K562 (cell line): ENCODE data around the gene LRP1B. TPM values are rescaled to one million over a fixed set of nuclear protein-coding genes. Genes with fewer than 3 reads are reported as not detected.

Experiments used
- ATAC-seq: fragments of 200-7000 bp; cut with Tn5 transposase; 3 replicates; pipeline ENCODE4 v1.9.1; 2020; ENCODE audit warnings: moderate library complexity
- BruUV-seq: library from RNA; stranded (reverse); fragments of 400-500 nt; replicated peaks from 2 replicates; lab custom pipeline; 2021; lab: Mats Ljungman, UMichigan
- CTCF ChIA-PET: fragments of 300-600 bp; formaldehyde crosslinking; extraction: SDS; loops from one replicate; lab custom pipeline; 2021; ENCODE audit warnings: low intra/inter-chr PET ratio; lab: Yijun Ruan, JAX
- POLR2A ChIA-PET: fragments of 300-600, 350-650 bp; sonication (Branson Sonifier 250); formaldehyde crosslinking; extraction: SDS; loops from one replicate; lab custom pipeline; 2021; ENCODE audit warnings: antibody characterized with exemption, inconsistent platforms; lab: Yijun Ruan, JAX
- DNase-seq, 4 experiments: peaks; one replicate each; pipeline versions ENCODE4 v3.0.0 to v3.0.0-alpha.2; 2011 to 2018; ENCODE audit warnings: low spot score in 3 of 4, mixed read lengths in 3 of 4; ENCODE audit errors: extremely low read depth in 1 of 4
- FAIRE-seq: peaks from 2 replicates; lab custom pipeline; 2011; peaks lifted over from hg19 to GRCh38; lab: Jason Lieb, UNC
- H2AFZ ChIP-seq: 2 replicates; pipeline ENCODE4 v1.6.0; 2011; ENCODE audit warnings: low read depth, low read length, control low read depth, inconsistent platforms
- H3K27ac ChIP-seq: fragments of 200-600 bp; 3 replicates; pipeline ENCODE4 v1.8.0; 2011; ENCODE audit warnings: low read depth, mild to moderate bottlenecking, control low read depth, inconsistent platforms, low read length, moderate library complexity, mixed read lengths; ENCODE audit errors: extremely low read depth
- H3K27me3 ChIP-seq, 2 experiments: fragments of 300-600 bp in 1 of 2; 2 replicates in 1 of 2; 3 replicates in 1 of 2; pipeline versions ENCODE4 v1.6.0 to v1.8.0; 2011; ENCODE audit warnings: inconsistent platforms in 2 of 2, low read length in 2 of 2, mild to moderate bottlenecking in 1 of 2, mixed read lengths in 1 of 2, moderate library complexity in 1 of 2; ENCODE audit not compliant: control insufficient read depth in 2 of 2, insufficient read depth in 2 of 2
- H3K36me3 ChIP-seq: fragments of 300-600 bp; 3 replicates; pipeline ENCODE4 v1.8.0; 2011; ENCODE audit warnings: mild to moderate bottlenecking, low read length, inconsistent platforms; ENCODE audit not compliant: control insufficient read depth, insufficient read depth
- H3K4me1 ChIP-seq, 2 experiments: fragments of 200-600 bp in 1 of 2; replicated peaks in 1 of 2; 2 replicates in 1 of 2; 3 replicates in 1 of 2; pipeline versions ENCODE4 v1.5.1 to v1.8.0; 2011; ENCODE audit warnings: inconsistent platforms in 2 of 2, low read length in 2 of 2, mild to moderate bottlenecking in 1 of 2, mixed read lengths in 1 of 2, moderate library complexity in 1 of 2; ENCODE audit not compliant: control insufficient read depth in 2 of 2, insufficient read depth in 2 of 2
- H3K4me2 ChIP-seq: 2 replicates; pipeline ENCODE4 v1.6.1; 2011; ENCODE audit warnings: low read length, control low read depth, inconsistent platforms, mixed read lengths; ENCODE audit not compliant: insufficient read depth
- H3K4me3 ChIP-seq: fragments of 200-600 bp; sonication (generic), shearing (Covaris generic); 2 replicates; pipeline ENCODE4 v1.5.1; 2016; ENCODE audit warnings: control low read depth, inconsistent platforms
- H3K79me2 ChIP-seq: fragments of 200-600 bp; 3 replicates; pipeline ENCODE4 v1.8.0; 2011; ENCODE audit warnings: low read length, inconsistent platforms; ENCODE audit not compliant: control insufficient read depth, insufficient read depth
- H3K9ac ChIP-seq, 2 experiments: 2 replicates each; pipeline versions ENCODE4 v1.6.0 to v1.6.1; 2011; ENCODE audit warnings: low read depth in 2 of 2, low read length in 2 of 2, control low read depth in 1 of 2, inconsistent platforms in 1 of 2, mild to moderate bottlenecking in 1 of 2, mixed read lengths in 1 of 2; ENCODE audit not compliant: insufficient read depth in 1 of 2
- H3K9me1 ChIP-seq: one replicate; pipeline ENCODE4 v1.6.0; 2011; ENCODE audit warnings: inconsistent platforms, mild to moderate bottlenecking, low read length, moderate library complexity; ENCODE audit not compliant: control insufficient read depth, insufficient read depth
- H3K9me3 ChIP-seq: replicated peaks from 2 replicates; pipeline ENCODE4 v1.5.1; 2011; ENCODE audit warnings: low read depth, low read length, inconsistent platforms; ENCODE audit not compliant: control insufficient read depth, insufficient read depth
- H4K20me1 ChIP-seq: replicated peaks from 2 replicates; pipeline ENCODE4 v1.6.1; 2011; ENCODE audit warnings: low read length, inconsistent platforms, mixed read lengths; ENCODE audit not compliant: control insufficient read depth, insufficient read depth
- ILK ChIP-seq: fragments of 450-650 bp; IDR thresholded peaks from 2 replicates; pipeline ENCODE4 v1.6.1; 2016; ENCODE audit warnings: missing genetic modification characterization, low read depth, mild to moderate bottlenecking, missing compliant biosample characterization, moderate library complexity, borderline replicate concordance
- MLX ChIP-seq, 2 experiments: fragments of 450-650 bp in 1 of 2; sonication (generic) in 1 of 2; formaldehyde crosslinking; conservative IDR thresholded peaks; 2 replicates each; pipeline versions ENCODE4 v1.4.0 to v1.8.1; 2020 to 2022; ENCODE audit warnings: mild to moderate bottlenecking in 1 of 2, missing genetic modification reagents in 1 of 2
- TAF7 ChIP-seq: fragments of 450-650 bp; IDR thresholded peaks from 2 replicates; pipeline ENCODE4 v1.6.1; 2016; ENCODE audit warnings: missing genetic modification characterization, missing compliant biosample characterization
- ZNF316 ChIP-seq: fragments of 450-650 bp; IDR thresholded peaks from 2 replicates; pipeline ENCODE4 v1.6.1; 2016
- WGBS: fragments of 100-300 bp; shearing (Covaris generic); methylation state at CpG from one replicate; pipeline ENCODE4 v1.1.6; 2016; ENCODE audit warnings: low coverage, mixed read lengths; ENCODE audit not compliant: insufficient coverage; ENCODE audit errors: missing lambda C conversion rate; 5-methylcytosine and 5-hydroxymethylcytosine counted together
- in situ Hi-C: fragments of 300-500 bp; cut with MboI; formaldehyde crosslinking; loops from 4 replicates; pipeline ENCODE4 v1.15.0; 2018; ENCODE audit warnings: inconsistent platforms, mixed read lengths
- intact Hi-C: fragments of 100-400 bp; cut with micrococcal nuclease; formaldehyde crosslinking; loops from 2 replicates; pipeline ENCODE4 v1.14.2; 2022
- polyA plus RNA-seq, 8 experiments: library from polyadenylated mRNA; depleted of rRNA in 4 of 8; stranded (reverse) in 5 of 8; unstranded in 3 of 8; fragments of >200 nt; fragmentation: Nextera tagmentation in 2 of 8; fragmentation: Illumina TruSeq in 1 of 8; extraction: Ambion mirVana in 2 of 8; extraction: Trizol in 1 of 8; gene quantifications; 2 replicates each; pipeline versions ENCODE4 v1.2.1 to v1.2.3, GENCODE V29; 2011 to 2014; ENCODE audit warnings: inconsistent platforms in 1 of 8, missing spikeins in 1 of 8
- total RNA-seq, 7 experiments: library from RNA; depleted of rRNA in 6 of 7; stranded (reverse); fragments of >200 nt in 6 of 7; fragmentation: Illumina TruSeq in 2 of 7; extraction: Trizol in 2 of 7; gene quantifications; 2 replicates each; pipeline versions ENCODE4 v1.2.1 to v1.2.3, GENCODE V29; 2011 to 2021; ENCODE audit warnings: low replicate concordance in 1 of 7
- TF ChIP-seq, protein P1 (sequence below), 2 experiments: fragments of 450-650 bp; IDR thresholded peaks; 2 replicates each; pipeline ENCODE4 v1.6.1; 2016

Gene LRP1B
- total and polyA plus RNA-seq, 9 of the 15 experiments (the other 6 are each of a cell fraction or from before 2014, with no cell fraction given): not detected

DNA sequence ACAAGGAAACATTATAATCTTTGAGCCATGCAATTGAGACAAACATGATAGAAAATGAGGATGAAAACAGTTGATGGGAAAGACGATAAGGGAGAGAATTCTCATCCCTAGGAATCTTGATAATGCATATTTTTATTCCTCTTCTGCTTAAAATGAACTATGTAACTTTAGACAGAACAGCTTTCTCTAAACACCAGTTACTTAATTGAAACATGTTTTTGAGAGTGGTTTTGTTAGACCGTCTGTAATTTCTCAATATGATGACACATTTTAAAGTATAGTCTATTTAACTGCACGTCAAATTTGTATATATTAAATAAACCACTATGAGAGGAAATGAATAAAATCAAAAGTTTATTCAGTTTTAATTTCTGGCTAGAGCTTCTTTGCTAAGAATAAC is 1896.7 kb downstream of the LRP1B start:
- ATAC-seq: no peak
- FAIRE-seq: no peak
- DNase-seq: no peak
- H3K9me1 ChIP-seq: no peaks in the 10 kb centered on the region
- H4K20me1 ChIP-seq: no peaks in the 10 kb centered on the region
- H3K9ac ChIP-seq: no peak overlapping the region
- no peaks in the 10 kb centered on the region for H3K36me3 ChIP-seq
- ChIA-PET POLR2A (no interaction called here), CTCF (no interaction called here)
- no peak overlapping the region for H3K27ac ChIP-seq
- H3K4me2 ChIP-seq: no peak overlapping the region
- H3K79me2 ChIP-seq: no peaks in the 10 kb centered on the region
- TF ChIP-seq ILK (tag) (no peak), ZNF316 (no peak), MLX (CRISPR knock-in tag; conservative IDR thresholded peaks at IDR 0.05) (no peak), TAF7 (tag) (no peak)
- TF ChIP-seq, protein P1, sequence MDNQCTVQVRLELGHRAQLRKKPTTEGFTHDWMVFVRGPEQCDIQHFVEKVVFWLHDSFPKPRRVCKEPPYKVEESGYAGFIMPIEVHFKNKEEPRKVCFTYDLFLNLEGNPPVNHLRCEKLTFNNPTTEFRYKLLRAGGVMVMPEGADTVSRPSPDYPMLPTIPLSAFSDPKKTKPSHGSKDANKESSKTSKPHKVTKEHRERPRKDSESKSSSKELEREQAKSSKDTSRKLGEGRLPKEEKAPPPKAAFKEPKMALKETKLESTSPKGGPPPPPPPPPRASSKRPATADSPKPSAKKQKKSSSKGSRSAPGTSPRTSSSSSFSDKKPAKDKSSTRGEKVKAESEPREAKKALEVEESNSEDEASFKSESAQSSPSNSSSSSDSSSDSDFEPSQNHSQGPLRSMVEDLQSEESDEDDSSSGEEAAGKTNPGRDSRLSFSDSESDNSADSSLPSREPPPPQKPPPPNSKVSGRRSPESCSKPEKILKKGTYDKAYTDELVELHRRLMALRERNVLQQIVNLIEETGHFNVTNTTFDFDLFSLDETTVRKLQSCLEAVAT (IDR thresholded peaks at IDR 0.05): no peak
- in situ Hi-C loops: no loop called here
- H3K4me3 ChIP-seq: no peak overlapping the region
- no peak overlapping the region for H2AFZ ChIP-seq
- 0% methylated on average over 3 of the region's 3 CpGs for WGBS
- intact Hi-C loops: no loop called here
- H3K4me1 ChIP-seq: no peaks in the 10 kb centered on the region
- BruUV-seq: no TSS peak
- no peaks in the 10 kb centered on the region for H3K27me3 ChIP-seq
- H3K9me3 ChIP-seq: no peaks in the 10 kb centered on the region; the same call in 1 of the 2 replicates
